ENCODE data around the gene PPIL6. TPM values are rescaled to one million over a fixed set of nuclear protein-coding genes. Genes with fewer than 3 reads are reported as not detected.

The PPIL6 gene
- total RNA-seq, 3 donors from 2014 or later (not counting 1 experiment from before 2014, with no cell fraction given) = 0.28 to 0.70 (median 0.40) TPM

DNA sequence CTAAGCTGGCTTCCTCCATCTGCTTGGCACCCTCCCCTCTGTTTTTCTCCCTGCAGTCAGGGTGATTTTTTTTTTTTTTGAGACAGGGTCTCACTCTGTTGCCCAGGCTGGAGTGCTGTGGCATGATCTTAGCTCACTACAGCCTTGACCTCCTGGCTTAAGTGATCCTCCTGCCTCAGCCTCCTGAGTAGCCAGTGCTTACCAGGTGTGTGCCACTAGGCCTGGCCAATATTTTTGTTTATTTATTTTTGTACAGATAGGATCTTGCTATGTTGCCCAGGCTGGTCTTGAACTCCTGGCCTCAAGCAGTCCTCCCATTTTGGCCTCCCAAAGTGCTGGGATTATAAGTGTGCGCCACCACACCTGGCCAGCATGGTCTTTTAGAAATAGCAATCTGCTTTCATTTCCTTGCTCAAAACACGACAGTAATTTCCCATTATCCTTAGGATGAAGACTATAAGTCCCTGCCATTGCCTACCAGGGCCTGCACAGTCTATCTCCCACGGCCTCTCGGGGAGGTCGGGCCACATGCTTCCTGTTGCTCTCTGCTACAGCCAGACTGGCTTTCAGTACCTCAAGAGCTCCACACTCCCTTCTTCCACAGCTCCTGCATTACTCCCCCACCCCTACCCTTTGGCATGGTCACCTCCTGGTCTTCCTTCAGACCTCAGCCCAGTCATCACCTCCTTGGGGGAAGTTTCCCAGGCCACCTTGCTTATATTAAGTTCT lies 47.1 kb downstream of the PPIL6 start:
- no peaks in the 10 kb centered on the region for H3K4me1 ChIP-seq (ENCODE audit: control insufficient read depth, insufficient read depth, low read length)
- no peaks in the 10 kb centered on the region for H3K9me3 ChIP-seq (ENCODE audit: control insufficient read depth, insufficient read depth, low read length)
- 43% methylated on average over 5 of the region's 5 CpGs for WGBS (ENCODE audit: insufficient coverage)
- no peak overlapping the region for H3K27ac ChIP-seq (ENCODE audit: low read length)
- intact Hi-C loops (cut with micrococcal nuclease) = no loop called here
- ATAC-seq (no peak), DNase-seq (no peak)
- no peaks in the 10 kb centered on the region for H3K27me3 ChIP-seq (ENCODE audit: control insufficient read depth, insufficient read depth, low read length)
- no peaks in the 10 kb centered on the region for H3K36me3 ChIP-seq (ENCODE audit: control insufficient read depth, insufficient read depth, low read length)
- TF ChIP-seq, protein P1, sequence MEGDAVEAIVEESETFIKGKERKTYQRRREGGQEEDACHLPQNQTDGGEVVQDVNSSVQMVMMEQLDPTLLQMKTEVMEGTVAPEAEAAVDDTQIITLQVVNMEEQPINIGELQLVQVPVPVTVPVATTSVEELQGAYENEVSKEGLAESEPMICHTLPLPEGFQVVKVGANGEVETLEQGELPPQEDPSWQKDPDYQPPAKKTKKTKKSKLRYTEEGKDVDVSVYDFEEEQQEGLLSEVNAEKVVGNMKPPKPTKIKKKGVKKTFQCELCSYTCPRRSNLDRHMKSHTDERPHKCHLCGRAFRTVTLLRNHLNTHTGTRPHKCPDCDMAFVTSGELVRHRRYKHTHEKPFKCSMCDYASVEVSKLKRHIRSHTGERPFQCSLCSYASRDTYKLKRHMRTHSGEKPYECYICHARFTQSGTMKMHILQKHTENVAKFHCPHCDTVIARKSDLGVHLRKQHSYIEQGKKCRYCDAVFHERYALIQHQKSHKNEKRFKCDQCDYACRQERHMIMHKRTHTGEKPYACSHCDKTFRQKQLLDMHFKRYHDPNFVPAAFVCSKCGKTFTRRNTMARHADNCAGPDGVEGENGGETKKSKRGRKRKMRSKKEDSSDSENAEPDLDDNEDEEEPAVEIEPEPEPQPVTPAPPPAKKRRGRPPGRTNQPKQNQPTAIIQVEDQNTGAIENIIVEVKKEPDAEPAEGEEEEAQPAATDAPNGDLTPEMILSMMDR (IDR thresholded peaks at IDR 0.05) = no peak
- Mint-ChIP-seq H3K27ac (no peak overlapping the region), H3K4me3 (no peak overlapping the region), H3K27me3 (ENCODE audit: low read depth in 2 of 2) (peaks cover 0 to 3% of the 10 kb centered on the region in 2 donors), H3K9me3 (no peaks in the 10 kb centered on the region), H3K4me1 (peaks cover 6 to 13% of the 10 kb centered on the region in 2 donors), H3K36me3 (no peaks in the 10 kb centered on the region)
- no peak overlapping the region for H3K4me3 ChIP-seq (ENCODE audit: low read length)

DNA sequence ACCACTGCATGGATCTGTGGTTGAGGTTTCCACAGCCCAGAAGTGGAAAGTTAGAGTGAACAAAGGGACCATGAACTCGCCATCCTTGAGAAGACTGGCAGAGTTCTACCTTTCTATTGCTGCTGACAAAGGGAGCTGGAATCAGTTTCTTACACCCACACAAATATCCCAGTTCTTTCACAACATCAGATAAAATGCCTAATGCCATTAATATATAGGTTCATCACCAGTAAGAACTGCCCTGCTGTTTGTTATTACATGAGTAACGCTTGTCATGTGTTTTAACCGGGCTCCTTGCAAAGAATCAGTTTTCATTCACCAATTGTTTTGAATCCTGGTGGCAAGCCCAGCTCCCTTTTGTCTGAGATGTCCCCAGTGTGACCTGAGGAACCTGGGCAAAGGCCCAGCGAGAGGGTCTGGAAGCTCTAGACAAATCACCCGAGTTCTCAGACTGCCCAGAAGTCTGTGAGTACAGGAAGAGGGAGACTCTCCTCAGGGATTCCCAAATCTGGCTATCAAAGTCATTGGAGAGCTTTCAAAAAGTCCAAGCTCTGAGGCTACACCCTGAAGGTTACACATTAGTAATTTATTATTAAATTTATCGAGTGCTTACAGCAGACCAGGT lies 50.7 kb downstream of the PPIL6 start:
- H3K27me3 Mint-ChIP-seq (ENCODE audit: low read depth in 2 of 2) = no peaks in the 10 kb centered on the region
- no peaks in the 10 kb centered on the region for H3K36me3 Mint-ChIP-seq
- Histone ChIP-seq H3K4me3 (ENCODE audit: low read length) (no peak overlapping the region), H3K9me3 (ENCODE audit: control insufficient read depth, insufficient read depth, low read length) (no peaks in the 10 kb centered on the region), H3K4me1 (ENCODE audit: control insufficient read depth, insufficient read depth, low read length) (no peaks in the 10 kb centered on the region), H3K27me3 (ENCODE audit: control insufficient read depth, insufficient read depth, low read length) (no peaks in the 10 kb centered on the region), H3K36me3 (ENCODE audit: control insufficient read depth, insufficient read depth, low read length) (no peaks in the 10 kb centered on the region), H3K27ac (ENCODE audit: low read length) (no peak overlapping the region)
- H3K27ac Mint-ChIP-seq = peak overlapping the region in 1 of 2 donors; percentile 6
- H3K9me3 Mint-ChIP-seq = no peaks in the 10 kb centered on the region
- ATAC-seq = no peak
- DNase-seq = no peak
- H3K4me3 Mint-ChIP-seq = no peak overlapping the region
- 92% methylated on average over 5 of the region's 6 CpGs for WGBS (ENCODE audit: insufficient coverage)
- intact Hi-C loops (cut with micrococcal nuclease) = loop anchor here (10.0 kb wide), 2 partner anchors 315 to 495 kb away; no protein-coding TSS in a partner anchor
- TF ChIP-seq, protein P1 (IDR thresholded peaks at IDR 0.05) = no peak
- H3K4me1 Mint-ChIP-seq = peaks cover 10 to 19% of the 10 kb centered on the region in 2 donors

DNA sequence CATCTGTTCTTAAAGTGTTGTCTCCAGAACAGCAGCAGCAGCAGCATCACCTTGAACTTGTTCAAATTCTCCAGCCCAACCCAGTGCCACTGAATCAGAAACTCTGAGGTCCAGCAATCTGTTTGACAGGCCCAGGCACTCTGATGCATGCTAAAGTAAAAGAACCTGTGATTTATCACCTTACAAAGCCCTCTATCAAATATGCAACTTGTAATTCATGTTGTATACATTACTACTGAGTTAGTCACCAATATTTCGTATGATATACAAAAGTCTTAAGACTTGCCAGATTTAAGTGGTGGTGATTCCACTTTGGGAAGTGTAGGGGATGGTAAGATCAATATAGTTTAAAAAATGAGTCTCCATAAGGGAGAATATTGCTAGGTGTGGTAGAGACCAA lies 52.2 kb downstream of the PPIL6 start:
- 88% methylated on average over 1 of the region's 1 CpG for WGBS (ENCODE audit: insufficient coverage)
- Mint-ChIP-seq H3K9me3 (no peaks in the 10 kb centered on the region), H3K36me3 (no peaks in the 10 kb centered on the region), H3K27me3 (ENCODE audit: low read depth in 2 of 2) (no peaks in the 10 kb centered on the region), H3K4me1 (peaks cover 17 to 28% of the 10 kb centered on the region in 2 donors), H3K27ac (no peak overlapping the region), H3K4me3 (no peak overlapping the region)
- ATAC-seq = no peak
- Histone ChIP-seq H3K4me1 (ENCODE audit: control insufficient read depth, insufficient read depth, low read length) (peaks cover 6% of the 10 kb centered on the region), H3K4me3 (ENCODE audit: low read length) (no peak overlapping the region), H3K27me3 (ENCODE audit: control insufficient read depth, insufficient read depth, low read length) (no peaks in the 10 kb centered on the region), H3K36me3 (ENCODE audit: control insufficient read depth, insufficient read depth, low read length) (no peaks in the 10 kb centered on the region), H3K27ac (ENCODE audit: low read length) (no peak overlapping the region), H3K9me3 (ENCODE audit: control insufficient read depth, insufficient read depth, low read length) (no peaks in the 10 kb centered on the region)
- TF ChIP-seq, protein P1 (IDR thresholded peaks at IDR 0.05) = no peak
- intact Hi-C loops (cut with micrococcal nuclease) = loop anchor here (10.0 kb wide), 2 partner anchors 317 to 493 kb away; no protein-coding TSS in a partner anchor
- no peak for DNase-seq

All from natural killer cell (primary cell).